ENCODE results near the gene SDR42E1.

Gene SDR42E1, protein sequence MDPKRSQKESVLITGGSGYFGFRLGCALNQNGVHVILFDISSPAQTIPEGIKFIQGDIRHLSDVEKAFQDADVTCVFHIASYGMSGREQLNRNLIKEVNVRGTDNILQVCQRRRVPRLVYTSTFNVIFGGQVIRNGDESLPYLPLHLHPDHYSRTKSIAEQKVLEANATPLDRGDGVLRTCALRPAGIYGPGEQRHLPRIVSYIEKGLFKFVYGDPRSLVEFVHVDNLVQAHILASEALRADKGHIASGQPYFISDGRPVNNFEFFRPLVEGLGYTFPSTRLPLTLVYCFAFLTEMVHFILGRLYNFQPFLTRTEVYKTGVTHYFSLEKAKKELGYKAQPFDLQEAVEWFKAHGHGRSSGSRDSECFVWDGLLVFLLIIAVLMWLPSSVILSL

DNA sequence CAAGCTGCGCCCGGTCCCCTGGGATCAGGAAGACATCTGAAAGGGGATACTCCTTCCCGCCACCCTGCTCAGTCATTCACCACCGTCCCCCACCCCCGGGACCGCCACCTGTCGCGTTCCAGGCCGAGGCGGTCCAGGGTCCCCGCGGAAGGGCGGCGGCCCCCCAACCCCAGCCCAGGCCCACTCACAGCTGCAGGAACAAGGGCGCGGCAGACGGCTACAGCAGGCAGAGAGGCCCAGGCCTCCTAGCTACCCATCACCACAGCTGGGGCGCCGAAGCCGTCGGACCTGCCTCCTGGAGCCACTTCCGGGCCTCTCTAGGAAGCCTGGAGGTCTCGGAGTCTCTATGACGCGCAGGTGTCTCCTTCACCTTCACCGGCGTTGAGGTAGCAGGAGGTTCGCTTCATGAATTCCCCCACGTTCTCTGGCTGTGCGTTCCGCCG is at the start of gene SDR42E1:
TSS of gene SDR42E1 (minus strand) at position 272 of the 443 bp plus-strand sequence. CDS start 10,612 bp downstream, outside the sequence.
- DNase-seq = no peak

DNA sequence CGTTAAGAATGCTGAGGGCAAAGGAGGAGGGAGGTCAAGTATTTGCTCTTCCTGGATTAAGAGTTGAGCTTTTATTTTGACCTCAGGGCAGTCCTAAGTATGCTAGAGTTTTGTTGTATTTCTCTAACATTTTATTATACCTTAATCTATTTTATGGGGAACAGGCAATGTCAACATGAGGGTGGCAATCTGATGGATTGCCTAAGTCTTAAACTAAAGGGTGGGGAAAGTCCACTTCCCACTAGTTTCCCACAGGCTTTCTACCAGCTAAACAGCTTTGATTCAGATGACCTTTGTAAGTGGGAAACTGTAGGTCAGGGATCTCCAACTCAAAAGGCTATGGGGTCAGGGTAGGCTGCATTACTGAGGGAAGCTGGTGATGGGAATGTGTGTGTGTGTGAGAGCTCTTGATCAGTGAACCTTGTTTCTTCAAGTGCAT is 48.7 kb upstream of the SDR42E1 start:
- DNase-seq = no peak

DNA sequence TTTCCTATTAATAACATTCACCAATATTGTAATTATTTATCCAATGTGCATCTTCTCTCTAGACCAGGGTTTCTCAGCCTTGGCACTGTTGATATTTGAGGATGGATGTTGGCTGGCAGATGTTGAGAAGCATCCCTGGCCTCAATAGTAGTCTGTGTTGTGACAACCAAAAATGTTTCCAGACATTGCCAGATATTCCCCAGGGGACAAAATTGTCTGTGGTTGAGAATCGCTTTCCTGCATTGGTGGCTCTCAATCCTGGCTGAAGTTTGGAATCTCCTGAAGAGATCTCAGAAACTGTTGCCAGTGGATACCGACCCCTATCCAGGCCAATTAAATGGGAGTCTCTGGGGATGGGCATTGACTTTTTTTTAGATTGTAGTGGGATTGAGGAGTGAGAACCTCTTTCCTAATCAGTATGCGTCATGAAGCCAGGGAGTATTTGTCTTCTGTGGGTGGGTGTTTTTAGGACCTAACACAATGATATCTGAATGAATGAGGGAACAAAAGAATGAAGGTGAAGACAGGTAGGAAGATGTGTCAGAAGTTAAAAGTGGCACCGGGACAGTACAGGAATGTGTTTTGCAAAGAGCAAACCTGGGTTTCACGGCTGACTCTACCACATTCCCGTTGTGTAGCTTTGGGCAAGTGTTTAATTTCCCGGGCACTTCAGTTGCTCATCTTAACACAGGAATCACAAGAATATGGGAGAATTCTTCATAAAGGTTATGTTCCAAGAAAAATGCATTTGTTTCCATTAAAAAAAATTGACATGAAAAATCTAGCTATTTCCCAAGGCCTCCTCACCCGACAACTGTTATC is 48.1 kb upstream of the SDR42E1 start:
- DNase-seq = no peak

DNA sequence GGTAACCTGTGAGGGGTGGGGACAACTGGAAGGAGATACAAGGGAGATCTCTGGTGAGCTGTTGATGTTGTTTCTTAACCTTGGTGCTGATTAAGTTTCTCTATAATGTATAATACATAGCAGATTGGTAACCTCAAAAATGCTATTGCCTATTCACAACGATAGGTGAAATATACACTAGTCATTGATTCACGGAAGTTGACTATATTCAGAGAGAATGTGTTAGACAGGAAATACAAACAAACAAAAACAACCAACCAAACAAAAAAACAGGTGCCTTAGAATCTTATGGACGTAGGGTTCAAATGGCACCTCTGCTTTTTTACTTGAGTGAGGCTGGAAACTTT is 45.3 kb upstream of the SDR42E1 start:
- no peak for DNase-seq

DNA sequence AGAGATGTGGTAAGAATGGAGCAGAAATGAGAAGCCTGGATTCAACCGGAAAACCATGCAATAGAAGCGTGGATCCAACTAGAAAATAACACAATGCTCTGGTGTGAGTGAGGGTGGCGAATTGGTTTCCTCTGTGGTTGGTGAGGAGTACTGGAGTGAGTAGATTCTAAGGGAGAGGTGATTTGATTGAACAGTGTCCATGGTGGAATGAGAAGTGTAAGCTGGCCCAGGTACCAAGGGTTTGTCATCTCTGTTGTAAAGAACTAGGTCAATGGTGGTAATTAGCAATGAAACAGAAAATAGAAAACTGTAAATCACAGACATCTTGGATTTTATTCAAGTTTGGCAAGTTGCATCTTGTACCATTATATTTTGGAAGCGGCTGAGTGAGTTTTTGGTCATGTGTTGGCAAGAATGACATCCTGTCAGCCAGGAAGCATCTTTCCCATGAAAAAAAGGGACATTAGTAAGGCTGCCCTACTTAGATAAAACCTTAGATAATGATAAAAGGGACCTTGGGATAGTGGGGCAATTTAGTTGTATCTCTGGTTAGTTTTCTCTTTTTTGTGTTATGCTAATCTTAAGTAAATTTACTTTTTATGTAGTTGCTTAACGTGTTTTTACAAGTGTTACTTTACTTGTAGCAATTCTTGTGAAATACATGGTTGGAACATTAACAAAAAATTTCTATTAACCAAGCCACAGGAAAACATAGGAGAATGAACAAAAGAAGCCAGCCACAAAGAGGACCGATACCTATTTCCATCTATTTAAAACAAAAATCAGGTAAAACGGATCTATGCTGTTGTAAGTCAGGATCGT is 44.7 kb upstream of the SDR42E1 start:
- no peak for DNase-seq

DNA sequence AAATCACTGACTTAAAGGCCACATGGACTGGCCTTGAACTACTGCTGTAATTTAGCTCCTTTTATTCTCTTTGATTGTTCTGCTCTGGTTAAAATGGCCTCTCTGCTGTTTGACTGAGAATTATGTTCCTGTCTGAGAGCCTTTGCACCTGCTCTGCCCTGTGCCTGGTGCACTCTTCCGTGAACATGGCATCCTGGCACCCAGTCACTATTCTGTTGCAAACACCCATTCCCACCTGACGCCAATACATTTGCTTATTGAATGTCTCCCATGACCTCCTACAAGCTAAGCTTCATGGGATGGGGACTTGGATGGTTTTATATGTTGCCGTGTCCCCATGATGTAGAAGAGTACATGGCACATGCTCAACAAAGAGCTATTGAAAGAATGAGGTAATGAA is 43.8 kb upstream of the SDR42E1 start:
- no peak for DNase-seq

DNA sequence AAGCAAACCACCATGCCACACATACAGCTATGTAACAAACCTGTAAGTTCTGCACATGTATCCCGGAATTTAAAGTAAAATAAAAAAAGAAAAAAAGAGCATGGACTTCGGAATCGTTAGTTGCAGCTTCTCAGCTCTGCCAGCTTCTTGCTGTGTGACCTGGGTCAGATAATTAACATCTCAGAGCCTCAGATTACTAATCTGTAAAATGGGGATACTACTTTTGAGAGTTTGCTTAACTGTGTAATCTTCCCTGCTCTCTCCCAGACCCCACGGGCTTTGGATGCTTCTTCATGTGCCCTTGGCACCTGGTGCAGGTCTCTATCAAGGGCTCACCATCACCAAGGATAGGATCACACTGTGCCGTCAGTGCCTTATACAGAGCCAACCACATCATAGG is 40.4 kb upstream of the SDR42E1 start:
- no peak for DNase-seq

DNA sequence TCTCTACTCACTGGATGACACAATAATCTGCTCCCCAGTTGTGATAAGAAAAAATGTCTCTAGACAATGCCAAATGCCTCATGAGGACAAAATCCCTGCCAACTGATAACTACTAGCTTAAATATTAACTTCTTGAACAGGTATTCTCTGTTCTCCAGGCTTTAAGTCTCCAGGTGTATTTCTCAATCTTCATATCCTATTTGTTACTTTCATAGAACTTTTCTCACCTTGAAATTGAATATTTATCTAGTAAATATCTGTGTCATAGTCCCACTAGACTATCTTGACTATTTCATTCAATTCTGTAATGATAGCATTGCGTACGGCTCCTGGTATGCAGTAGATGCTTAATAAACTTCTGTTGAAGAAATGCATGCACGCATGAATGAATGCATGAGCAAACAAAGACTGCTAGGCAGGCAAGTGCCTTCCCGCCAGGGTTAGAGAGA is 39.7 kb upstream of the SDR42E1 start:
- DNase-seq = no peak

DNA sequence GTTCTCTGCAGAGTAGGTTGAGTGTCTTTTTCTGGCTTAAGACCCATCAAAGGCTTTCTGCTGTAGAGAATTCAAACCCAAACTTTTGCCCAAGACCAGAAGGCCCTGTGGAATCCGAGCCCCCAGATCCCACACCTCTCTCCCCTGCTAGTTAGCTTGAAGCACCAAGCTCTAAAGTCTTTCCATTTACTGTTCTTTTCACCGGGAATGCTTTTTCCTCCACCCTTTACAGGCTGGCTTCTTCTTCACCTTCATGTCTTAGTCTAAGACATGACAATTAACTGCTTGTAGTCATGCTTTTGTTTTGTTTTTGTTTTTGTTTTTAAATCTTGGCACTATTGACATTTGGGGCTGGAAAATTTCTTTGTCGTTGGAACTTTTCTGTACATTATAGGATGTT is 39.2 kb upstream of the SDR42E1 start:
- DNase-seq = no peak

DNA sequence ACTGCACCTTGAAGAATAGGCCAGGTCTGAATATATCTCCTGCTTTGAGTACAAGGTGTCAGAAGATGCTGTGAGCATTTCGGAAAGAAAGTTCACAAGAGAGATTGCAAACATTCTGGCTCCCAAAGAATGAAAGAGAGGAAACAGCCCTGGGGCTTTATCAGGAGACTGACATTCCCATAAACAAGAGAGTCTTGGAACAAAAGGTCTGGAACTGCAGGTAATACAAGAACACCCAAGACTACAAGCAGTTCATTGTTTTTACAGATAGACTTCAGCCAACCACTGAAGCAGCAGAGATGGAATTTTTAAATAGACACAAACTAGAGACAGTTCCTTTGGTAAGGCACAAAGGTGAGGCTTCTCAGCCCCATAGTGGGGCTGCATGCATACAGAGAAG is 38.2 kb upstream of the SDR42E1 start:
- no peak for DNase-seq

DNA sequence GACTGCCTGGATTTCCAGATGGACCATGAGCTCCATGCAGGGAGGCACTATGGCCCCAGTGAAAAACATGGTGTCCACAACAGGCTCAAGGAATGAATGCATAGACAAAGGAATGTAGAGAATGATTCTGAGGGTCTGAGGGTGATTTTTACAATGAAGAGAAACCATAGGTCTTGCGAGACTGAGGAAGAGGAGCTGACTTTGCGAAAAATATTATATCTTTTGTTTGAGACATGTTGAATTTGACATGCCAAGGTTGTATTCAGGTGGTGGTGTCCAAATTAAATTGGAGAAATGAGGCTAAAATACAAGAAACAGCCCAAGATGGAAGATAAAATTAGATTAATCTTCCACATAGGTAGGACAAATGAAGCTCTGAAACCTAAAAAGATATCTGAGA is 36.5 kb upstream of the SDR42E1 start:
- DNase-seq = no peak

DNA sequence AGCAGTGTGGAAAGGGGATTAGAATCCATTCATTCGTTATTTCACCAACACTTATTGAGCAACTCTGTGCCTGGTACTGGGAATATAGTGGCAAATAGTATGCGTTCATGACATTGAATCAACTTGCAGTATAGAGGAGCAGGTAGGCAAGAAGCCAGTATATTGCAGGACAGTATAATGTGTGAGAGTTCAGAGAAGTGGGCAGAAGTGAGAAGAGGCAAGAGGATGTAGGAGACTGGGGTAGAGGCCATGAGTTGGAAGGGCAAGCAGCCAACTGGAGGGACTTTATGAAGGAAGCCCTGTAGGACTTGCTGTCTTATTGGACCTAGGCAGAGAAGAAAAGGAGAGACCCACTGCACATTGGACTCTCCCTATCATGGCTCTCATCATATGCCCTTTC is 36.1 kb upstream of the SDR42E1 start:
- DNase-seq = no peak

DNA sequence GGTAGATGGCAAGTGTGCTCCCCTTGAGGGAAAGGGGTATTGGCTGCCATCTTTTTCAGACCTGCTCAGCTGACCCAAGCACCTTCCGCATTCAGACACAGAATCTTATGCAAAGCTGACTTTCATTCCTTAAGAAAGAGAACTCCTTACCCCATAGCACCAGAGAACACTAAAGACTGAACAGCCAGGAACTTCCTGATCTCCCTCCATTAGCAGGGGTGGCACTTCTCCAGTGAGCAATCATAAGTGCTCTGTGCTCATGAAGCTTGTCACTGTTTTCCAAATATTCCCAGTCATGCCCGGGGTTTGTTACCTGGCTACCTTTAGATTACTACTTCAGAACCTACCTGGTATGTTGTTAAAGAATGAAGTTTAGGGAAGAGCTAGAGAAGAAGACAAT is 35.7 kb upstream of the SDR42E1 start:
- no peak for DNase-seq

DNA sequence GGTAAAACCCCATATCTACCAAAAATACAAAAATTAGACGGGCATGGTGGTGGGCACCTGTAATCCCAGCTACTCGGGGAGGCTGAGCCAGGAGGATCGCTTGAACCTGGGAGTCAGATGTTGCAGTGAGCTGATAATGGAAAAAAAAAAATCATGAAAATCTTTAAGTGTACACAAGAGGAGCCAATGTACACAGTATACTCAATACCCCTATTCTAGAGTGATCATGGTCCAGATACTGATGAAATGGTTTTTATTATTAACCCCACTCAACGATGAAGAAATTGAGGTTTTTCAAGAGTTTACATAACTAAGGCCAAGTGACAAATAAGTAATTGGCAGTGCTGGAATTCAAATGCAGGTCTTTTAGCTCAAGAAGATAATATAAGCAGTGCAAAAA is 35.3 kb upstream of the SDR42E1 start:
- no peak for DNase-seq

DNA sequence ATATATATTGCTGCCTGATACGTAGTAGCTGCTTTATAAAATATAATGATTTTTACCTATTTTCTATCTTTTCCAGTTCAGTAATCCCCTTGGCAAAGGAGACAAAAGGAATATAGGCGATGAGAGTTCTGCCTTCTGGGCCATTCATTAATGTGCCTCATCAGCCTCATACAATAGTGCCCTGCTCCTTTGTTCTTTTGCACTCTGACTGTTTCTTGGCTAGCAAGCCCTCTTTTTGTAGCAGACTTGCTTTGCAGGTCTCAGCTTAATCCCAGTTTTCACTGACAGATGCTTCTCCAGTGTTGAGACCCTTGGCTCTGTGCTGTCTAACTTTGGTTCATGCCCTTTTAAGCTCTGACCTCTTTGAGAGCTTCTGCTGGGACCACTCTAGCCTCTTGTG is 34.2 kb upstream of the SDR42E1 start:
- no peak for DNase-seq

DNA sequence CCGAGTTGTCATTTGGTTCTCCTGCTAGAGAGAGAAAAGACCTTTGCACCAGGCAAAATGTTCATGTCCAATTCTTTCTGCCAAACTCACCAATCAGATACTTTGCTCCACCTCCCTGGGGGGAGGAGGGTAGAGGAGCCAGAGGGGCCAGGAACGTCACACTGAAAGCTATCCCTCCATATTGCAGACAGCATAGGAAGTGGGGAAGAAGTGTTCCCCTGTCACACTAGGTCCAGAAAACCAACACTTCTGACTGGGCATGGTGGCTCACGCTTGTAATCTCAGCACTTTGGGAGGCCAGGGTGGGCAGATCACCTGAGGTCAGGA is 33.3 kb upstream of the SDR42E1 start:
- no peak for DNase-seq

DNA sequence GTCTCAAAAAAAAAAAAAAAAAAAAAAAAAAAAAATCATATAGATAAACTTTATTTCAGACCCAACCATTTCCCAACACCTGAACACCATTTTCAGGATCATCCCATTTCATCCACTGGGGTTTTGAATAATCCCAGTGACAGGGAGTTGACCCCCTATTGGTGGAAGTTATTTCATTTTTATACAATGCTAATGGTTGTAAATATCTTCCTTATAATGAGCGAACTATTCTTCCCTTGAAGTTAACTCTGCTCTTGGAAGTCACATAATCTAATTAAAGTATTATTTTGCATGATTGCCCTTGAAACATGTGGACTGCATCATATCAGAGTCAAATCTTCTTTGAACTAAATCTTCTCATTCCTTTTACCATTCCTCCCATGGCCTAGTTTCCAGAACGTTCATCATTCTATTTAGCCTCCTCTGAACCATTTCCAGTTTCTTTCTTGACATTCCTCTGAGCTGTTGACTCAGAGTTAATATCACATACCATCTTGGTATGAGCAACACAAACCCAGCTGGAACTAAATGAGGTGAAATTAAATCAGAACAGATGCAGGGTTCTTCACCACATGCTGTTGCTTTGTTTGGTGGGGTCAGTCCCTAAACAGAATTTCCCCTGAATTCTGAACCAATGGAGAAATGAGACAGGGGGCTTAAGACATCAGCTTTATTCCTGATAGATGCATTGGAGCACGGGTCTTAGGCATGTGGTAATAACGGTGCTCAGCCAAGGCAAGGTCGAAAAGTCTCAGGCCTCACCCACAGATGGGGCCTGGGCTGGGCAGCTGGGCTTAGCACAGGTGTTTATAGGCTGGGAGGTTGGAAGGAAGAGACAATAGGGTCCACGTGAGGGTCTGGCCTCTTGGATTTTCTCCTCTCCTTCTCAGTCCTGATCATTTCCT is 32.7 kb upstream of the SDR42E1 start:
- no peak for DNase-seq

DNA sequence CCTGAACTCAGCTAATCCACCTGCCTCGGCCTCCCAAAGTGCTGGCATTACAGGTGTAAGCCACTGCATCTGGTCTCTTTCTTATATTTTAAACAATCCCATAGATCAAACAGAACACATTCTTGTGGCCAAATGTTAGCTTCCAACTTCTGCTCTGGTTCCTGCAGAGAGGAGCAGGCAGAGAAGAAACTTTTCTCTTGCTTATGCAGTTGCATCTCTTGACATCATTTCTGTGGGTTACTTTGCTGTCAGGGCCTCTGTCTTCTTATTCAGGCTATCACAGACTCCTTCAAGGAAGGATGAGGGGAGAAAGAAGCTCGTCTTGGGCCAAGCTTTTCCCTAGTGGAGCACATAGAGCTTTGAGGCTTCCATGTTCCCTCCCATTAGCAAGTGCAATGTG is 31.6 kb upstream of the SDR42E1 start:
- DNase-seq = no peak

DNA sequence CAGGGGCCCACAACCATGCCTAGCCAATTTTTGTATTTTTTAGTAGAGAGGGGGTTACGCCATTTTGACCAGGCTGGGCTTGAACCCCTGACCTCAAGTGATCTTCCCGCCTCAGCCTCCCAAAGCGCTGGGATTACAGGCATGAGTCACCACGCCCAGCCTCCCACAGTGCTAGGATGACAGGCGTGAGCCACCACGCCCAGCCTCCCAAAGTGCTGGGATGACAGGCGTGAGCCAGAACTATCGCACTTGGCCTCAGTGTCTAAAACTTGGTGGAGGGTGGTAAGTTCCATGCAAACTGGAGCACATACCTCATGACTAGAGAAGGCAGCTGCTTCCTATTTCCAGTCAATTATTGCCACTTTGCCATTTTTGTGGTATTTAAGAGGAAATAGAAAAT is 30.9 kb upstream of the SDR42E1 start:
- no peak for DNase-seq

DNA sequence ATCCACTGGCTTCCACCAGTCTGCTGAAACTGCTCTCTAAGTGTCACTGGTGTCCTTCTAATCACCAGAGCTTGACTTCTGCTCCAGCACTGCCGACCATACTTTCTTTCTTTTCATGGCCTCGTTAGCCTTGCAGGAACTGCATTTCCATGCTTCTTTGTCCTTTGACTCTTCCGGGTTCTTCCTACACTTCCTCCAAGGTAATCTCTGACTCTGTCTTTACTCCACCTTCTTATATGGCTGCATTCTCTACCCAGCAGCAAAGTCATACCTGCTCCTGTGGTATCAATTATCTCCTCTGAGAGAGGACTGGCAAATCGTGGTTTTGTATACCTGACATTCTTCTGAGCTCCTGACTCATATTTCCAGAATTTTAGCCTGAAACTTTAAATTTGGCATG is 30.3 kb upstream of the SDR42E1 start:
- DNase-seq = no peak

DNA sequence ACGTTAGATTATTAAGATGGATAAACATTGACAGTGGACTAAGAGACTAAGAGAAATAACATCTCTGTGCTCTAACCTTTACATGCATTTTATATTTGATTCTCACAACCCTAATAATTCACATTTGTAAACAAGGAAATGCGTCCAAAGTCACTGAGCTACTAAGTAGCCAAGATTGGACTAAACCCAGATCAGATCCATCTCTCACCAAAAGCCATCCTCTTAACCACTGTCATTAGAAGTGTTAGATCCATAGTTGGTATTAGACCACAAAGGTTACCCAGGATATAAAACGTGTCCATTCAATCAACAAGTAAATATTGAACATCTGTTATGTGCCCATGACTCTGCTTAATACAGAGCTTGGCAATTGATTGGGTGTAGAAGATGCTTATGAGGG is 29.0 kb upstream of the SDR42E1 start:
- no peak for DNase-seq

DNA sequence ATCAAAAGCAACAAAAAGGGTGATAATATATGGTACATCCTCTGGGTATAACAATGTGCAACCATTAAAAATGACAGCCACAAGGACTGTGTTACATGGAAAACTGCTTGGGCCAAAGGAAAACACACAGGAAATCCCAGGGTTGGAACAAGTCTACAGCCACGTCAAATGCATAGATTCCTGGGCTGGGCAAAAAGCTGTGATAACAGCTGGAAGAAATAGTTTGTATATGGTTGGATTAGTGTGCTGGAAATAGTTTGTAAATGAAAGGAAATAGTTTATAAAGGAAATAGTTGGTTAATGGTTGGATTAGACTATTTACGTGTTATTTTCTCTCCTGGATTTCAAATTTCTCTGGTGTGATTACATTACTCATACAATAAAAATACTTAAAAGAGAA is 26.4 kb upstream of the SDR42E1 start:
- no peak for DNase-seq

Data from NK-92 treated with Interleukin-12 subunit alpha and Interleukin-12 subunit beta, amount 100 ng/mL, for 24 hours (cell line).